H9 (cell line): ENCODE results near the gene DCN. TPM values are rescaled to one million over a fixed set of nuclear protein-coding genes. Genes with fewer than 3 reads are reported as not detected.

Experiments used
- DNase-seq: peaks from one replicate; pipeline ENCODE4 v3.0.0-alpha.2; 2017
- H2AFZ ChIP-seq: one replicate; pipeline ENCODE4 v1.6.1; 2013; ENCODE audit warnings: mild to moderate bottlenecking, low read length, control low read depth, moderate library complexity
- H2AK5ac ChIP-seq: 2 replicates; pipeline ENCODE4 v1.6.1; 2013; ENCODE audit warnings: low read length, control low read depth, mixed read lengths; ENCODE audit not compliant: insufficient read length
- H2BK120ac ChIP-seq: one replicate; pipeline ENCODE4 v1.6.1; 2013; ENCODE audit warnings: low read depth, mild to moderate bottlenecking, low read length, control low read depth, inconsistent platforms; ENCODE audit not compliant: poor library complexity, severe bottlenecking
- H2BK12ac ChIP-seq: 2 replicates; pipeline ENCODE4 v1.6.1; 2013; ENCODE audit warnings: low read length, control low read depth, mixed read lengths, low read depth; ENCODE audit not compliant: insufficient read length
- H2BK15ac ChIP-seq: 2 replicates; pipeline ENCODE4 v1.6.1; 2013; ENCODE audit warnings: low read depth, low read length, control low read depth
- H2BK20ac ChIP-seq: one replicate; pipeline ENCODE4 v1.6.1; 2013; ENCODE audit warnings: low read depth, mild to moderate bottlenecking, low read length, control low read depth, inconsistent platforms; ENCODE audit not compliant: poor library complexity, severe bottlenecking
- H2BK5ac ChIP-seq: 2 replicates; pipeline ENCODE4 v1.6.1; 2013; ENCODE audit warnings: low read length, control low read depth, mixed read lengths; ENCODE audit not compliant: insufficient read length
- H3K14ac ChIP-seq: 2 replicates; pipeline ENCODE4 v1.6.1; 2013; ENCODE audit warnings: low read length, control low read depth; ENCODE audit not compliant: insufficient read depth
- H3K18ac ChIP-seq: 2 replicates; pipeline ENCODE4 v1.6.1; 2013; ENCODE audit warnings: low read depth, mild to moderate bottlenecking, mixed read lengths, low read length, control low read depth; ENCODE audit not compliant: insufficient read length
- H3K23ac ChIP-seq: 2 replicates; pipeline ENCODE4 v1.6.1; 2013; ENCODE audit warnings: low read length, control low read depth, mixed read lengths, low read depth; ENCODE audit not compliant: insufficient read length
- H3K23me2 ChIP-seq: 2 replicates; pipeline ENCODE4 v1.6.1; 2013; ENCODE audit warnings: low read depth, mild to moderate bottlenecking, mixed read lengths, low read length, control low read depth; ENCODE audit not compliant: insufficient read length, poor library complexity, severe bottlenecking
- H3K27ac ChIP-seq: 2 replicates; pipeline ENCODE4 v1.5.1; 2013; ENCODE audit warnings: low read length, control low read depth, mixed read lengths, low read depth; ENCODE audit not compliant: insufficient read length
- H3K27me3 ChIP-seq: 2 replicates; pipeline ENCODE4 v1.6.1; 2013; ENCODE audit warnings: low read length, control low read depth, inconsistent platforms; ENCODE audit not compliant: insufficient read depth
- H3K4ac ChIP-seq: 2 replicates; pipeline ENCODE4 v1.6.1; 2013; ENCODE audit warnings: low read depth, mild to moderate bottlenecking, control low read depth, inconsistent platforms, low read length, moderate library complexity
- H3K4me1 ChIP-seq: 2 replicates; pipeline ENCODE4 v1.6.1; 2013; ENCODE audit warnings: low read length, control low read depth, inconsistent platforms; ENCODE audit not compliant: insufficient read depth
- H3K4me2 ChIP-seq: 2 replicates; pipeline ENCODE4 v1.6.1; 2013; ENCODE audit warnings: low read length, control low read depth, mixed read lengths; ENCODE audit not compliant: insufficient read length, insufficient read depth
- H3K56ac ChIP-seq: 2 replicates; pipeline ENCODE4 v1.6.1; 2013; ENCODE audit warnings: low read depth, mild to moderate bottlenecking, mixed read lengths, low read length, control low read depth; ENCODE audit not compliant: insufficient read length
- H3K79me1 ChIP-seq: 2 replicates; pipeline ENCODE4 v1.6.1; 2013; ENCODE audit warnings: low read depth, mild to moderate bottlenecking, moderate library complexity, low read length, control low read depth, inconsistent platforms; ENCODE audit not compliant: insufficient read depth, poor library complexity, severe bottlenecking
- H3K79me2 ChIP-seq: 2 replicates; pipeline ENCODE4 v1.6.1; 2013; ENCODE audit warnings: low read length, control low read depth, inconsistent platforms; ENCODE audit not compliant: insufficient read depth
- H3K9ac ChIP-seq: 2 replicates; pipeline ENCODE4 v1.6.1; 2013; ENCODE audit warnings: low read length, control low read depth, mixed read lengths; ENCODE audit not compliant: insufficient read length; ENCODE audit errors: extremely low read depth
- H3K9me3 ChIP-seq: one replicate; pipeline ENCODE4 v1.6.1; 2013; ENCODE audit warnings: low read depth, low read length, inconsistent platforms; ENCODE audit not compliant: control insufficient read depth
- H3T11ph ChIP-seq: one replicate; pipeline ENCODE4 v1.6.1; 2013; ENCODE audit warnings: mild to moderate bottlenecking, low read length, control low read depth, inconsistent platforms
- H4K20me1 ChIP-seq: one replicate; pipeline ENCODE4 v1.6.1; 2013; ENCODE audit not compliant: control insufficient read depth, insufficient read length, insufficient read depth
- H4K5ac ChIP-seq: 2 replicates; pipeline ENCODE4 v1.6.1; 2013; ENCODE audit warnings: low read depth, mild to moderate bottlenecking, mixed read lengths, low read length, control low read depth; ENCODE audit not compliant: insufficient read length
- H4K8ac ChIP-seq: replicated peaks from 2 replicates; pipeline ENCODE4 v1.6.1; 2013; ENCODE audit warnings: low read length, control low read depth, mixed read lengths, low read depth; ENCODE audit not compliant: insufficient read length
- H4K91ac ChIP-seq: 2 replicates; pipeline ENCODE4 v1.6.1; 2013; ENCODE audit warnings: low read depth, mild to moderate bottlenecking, moderate library complexity, mixed read lengths, low read length, control low read depth; ENCODE audit not compliant: insufficient read length
- H3K27ac Mint-ChIP-seq, 3 experiments: 2 replicates in 2 of 3; 3 replicates in 1 of 3; pipeline ENCODE4 v1.8.0; 2020 to 2021; ENCODE audit warnings: mixed read lengths in 3 of 3, mild to moderate bottlenecking in 1 of 3, moderate library complexity in 1 of 3
- H3K27me3 Mint-ChIP-seq: 2 replicates; pipeline ENCODE4 v1.8.0; 2021; ENCODE audit warnings: low read depth, mild to moderate bottlenecking, moderate library complexity, mixed read lengths
- H3K36me3 Mint-ChIP-seq, 3 experiments: 2 replicates in 2 of 3; 3 replicates in 1 of 3; pipeline ENCODE4 v1.8.0; 2020 to 2021; ENCODE audit warnings: low read depth in 3 of 3, mixed read lengths in 3 of 3; ENCODE audit not compliant: insufficient read depth in 1 of 3
- H3K4me1 Mint-ChIP-seq, 2 experiments: 2 replicates each; pipeline ENCODE4 v1.8.0; 2020; ENCODE audit warnings: mixed read lengths in 2 of 2
- H3K4me3 Mint-ChIP-seq, 2 experiments: 2 replicates in 1 of 2; 3 replicates in 1 of 2; pipeline ENCODE4 v1.8.0; 2020 to 2021; ENCODE audit warnings: mild to moderate bottlenecking in 2 of 2, mixed read lengths in 2 of 2, moderate library complexity in 1 of 2
- H3K9me3 Mint-ChIP-seq, 2 experiments: 2 replicates in 1 of 2; 3 replicates in 1 of 2; pipeline ENCODE4 v1.8.0; 2020; ENCODE audit warnings: mild to moderate bottlenecking in 2 of 2, mixed read lengths in 2 of 2, moderate library complexity in 1 of 2
- CTCF ChIP-seq: fragments of 200-600 bp; sonication (generic); conservative IDR thresholded peaks from 3 replicates; pipeline ENCODE4 v1.8.0; 2021; ENCODE audit warnings: antibody characterized with exemption, mild to moderate bottlenecking
- WGBS: extraction: QIAGEN DNeasy Blood & Tissue Kit; methylation state at CpG from one replicate; pipeline ENCODE4 v1.1.7; 2013; ENCODE audit warnings: missing lambda C conversion rate, low lambda C conversion rate, mixed read lengths; ENCODE audit not compliant: insufficient read length; ENCODE audit errors: extremely low coverage; 5-methylcytosine and 5-hydroxymethylcytosine counted together
- total RNA-seq: library from RNA; stranded (reverse); gene quantifications from 2 replicates; pipeline ENCODE4 v1.2.1, GENCODE V29; 2021

DCN gene
- total RNA-seq, 1 experiment from 2014 or later, result not detected

- H3K14ac ChIP-seq, result no peak overlapping the region
- no peak overlapping the region for H2BK20ac ChIP-seq
- no peaks in the 10 kb centered on the region for H3K4me1 Mint-ChIP-seq
- H4K91ac ChIP-seq, result no peak overlapping the region
- H3K18ac ChIP-seq, result no peak overlapping the region
- H3K4me1 ChIP-seq, result no peaks in the 10 kb centered on the region
- H3K56ac ChIP-seq, result no peak overlapping the region
- no peaks in the 10 kb centered on the region for H3K27me3 Mint-ChIP-seq
- no peak overlapping the region for H2AFZ ChIP-seq
- H3K27ac ChIP-seq, result no peak overlapping the region
- H3K9ac ChIP-seq, result no peak overlapping the region
- no peak overlapping the region for H2BK120ac ChIP-seq
- H3K23ac ChIP-seq, result no peak overlapping the region
- H3K27ac Mint-ChIP-seq, result no peak overlapping the region
- no peak overlapping the region for H3K4me3 Mint-ChIP-seq
- H3K36me3 Mint-ChIP-seq, result no peaks in the 10 kb centered on the region
- no peak for DNase-seq
- no peaks in the 10 kb centered on the region for H3K79me1 ChIP-seq
- no peaks in the 10 kb centered on the region for H3K23me2 ChIP-seq
- no peak overlapping the region for H2BK12ac ChIP-seq
- no peak overlapping the region for H4K5ac ChIP-seq
- H2BK15ac ChIP-seq, result no peak overlapping the region
- no peaks in the 10 kb centered on the region for H3K79me2 ChIP-seq
- no peaks in the 10 kb centered on the region for H4K20me1 ChIP-seq
- no peak overlapping the region for H4K8ac ChIP-seq
- TF ChIP-seq CTCF, result no peak
- H3K4me2 ChIP-seq, result no peak overlapping the region
- H2AK5ac ChIP-seq, result no peak overlapping the region
- H2BK5ac ChIP-seq, result no peak overlapping the region
- no peak overlapping the region for H3K4ac ChIP-seq
- no peaks in the 10 kb centered on the region for H3K9me3 ChIP-seq
- H3K27me3 ChIP-seq, result no peaks in the 10 kb centered on the region
- no peak overlapping the region for H3T11ph ChIP-seq
- no CpG with 5 or more reads among the region's 1 CpG for WGBS
- H3K9me3 Mint-ChIP-seq, result no peaks in the 10 kb centered on the region
Observed at GRCh38 chr12:91126516-91126915, 56.1 kb downstream of the DCN start.
